GM12874 (cell line): ENCODE measurements around the gene SERPINA12.

Experiments
- CTCF ChIP-seq: IDR thresholded peaks from 2 replicates; pipeline ENCODE4 v1.5.1; 2011; ENCODE audit warnings: low read depth, mild to moderate bottlenecking, control low read depth, low read length, moderate library complexity; ENCODE audit not compliant: insufficient read depth

The SERPINA12 gene

GRCh38 chr14:94448071-94448808 is 61.0 kb downstream of the SERPINA12 start:
- TF ChIP-seq CTCF: no peak

- TF ChIP-seq CTCF: no peak
Observed at GRCh38 chr14:94447206-94447605, 62.1 kb downstream of the SERPINA12 start.

- TF ChIP-seq CTCF: no peak
Observed at GRCh38 chr14:94446126-94446525, 63.1 kb downstream of the SERPINA12 start.

- TF ChIP-seq CTCF: no peak
Observed at GRCh38 chr14:94445003-94445402, 64.3 kb downstream of the SERPINA12 start.

- TF ChIP-seq CTCF: no peak
Observed at GRCh38 chr14:94441531-94442205, 67.6 kb downstream of the SERPINA12 start.

GRCh38 chr14:94441130-94441529 is 68.1 kb downstream of the SERPINA12 start:
- no peak for TF ChIP-seq CTCF

GRCh38 chr14:94439453-94440057 is 69.7 kb downstream of the SERPINA12 start:
- TF ChIP-seq CTCF: no peak
